Karpas-422 (cell line): ENCODE data around the gene MID2. TPM values are rescaled to one million over a fixed set of nuclear protein-coding genes. Genes with fewer than 3 reads are reported as not detected.
"Not testable (repeated sequence)": the region's sequence is repeated elsewhere in the genome, so short reads cannot be mapped to it uniquely, and the experiment has no call there.

ENCODE experiments used
- DNase-seq: peaks from one replicate; pipeline ENCODE4 v3.0.0-alpha.2; 2015
- H2AFZ ChIP-seq: fragments of 200-600 bp; sonication (generic); 2 replicates; pipeline ENCODE4 v1.6.1; 2014; ENCODE audit warnings: antibody characterized with exemption, low read length, mixed read lengths
- H3K27ac ChIP-seq: fragments of 200-600 bp; sonication (generic); 2 replicates; pipeline ENCODE4 v1.5.1; 2014; ENCODE audit warnings: mild to moderate bottlenecking, low read length, moderate library complexity
- H3K27me3 ChIP-seq: fragments of 200-600 bp; sonication (generic); 2 replicates; pipeline ENCODE4 v1.6.1; 2014; ENCODE audit warnings: low read length, mixed read lengths
- H3K36me3 ChIP-seq: fragments of 200-600 bp; sonication (generic); 2 replicates; pipeline ENCODE4 v1.6.1; 2014; ENCODE audit warnings: low read length, mixed read lengths; ENCODE audit not compliant: insufficient read depth
- H3K4me1 ChIP-seq: fragments of 200-600 bp; sonication (generic); 2 replicates; pipeline ENCODE4 v1.6.1; 2014; ENCODE audit warnings: mild to moderate bottlenecking, low read length, mixed read lengths
- H3K4me2 ChIP-seq: fragments of 200-600 bp; sonication (generic); 2 replicates; pipeline ENCODE4 v1.6.1; 2014; ENCODE audit warnings: low read length, low read depth, mild to moderate bottlenecking; ENCODE audit not compliant: poor library complexity, severe bottlenecking
- H3K4me3 ChIP-seq: fragments of 200-600 bp; sonication (generic); 2 replicates; pipeline ENCODE4 v1.5.1; 2014; ENCODE audit warnings: mild to moderate bottlenecking, antibody characterized with exemption, low read length, mixed read lengths
- H3K79me2 ChIP-seq: fragments of 200-600 bp; sonication (generic); 2 replicates; pipeline ENCODE4 v1.6.1; 2014; ENCODE audit warnings: mild to moderate bottlenecking, low read length, mixed read lengths
- H3K9ac ChIP-seq: fragments of 200-600 bp; sonication (generic); 2 replicates; pipeline ENCODE4 v1.6.0; 2014; ENCODE audit warnings: low read length
- H3K9me2 ChIP-seq: fragments of 200-600 bp; sonication (generic), shearing (Covaris generic); replicated peaks from 2 replicates; pipeline ENCODE4 v1.6.0; 2014; ENCODE audit warnings: mild to moderate bottlenecking, low read length, moderate library complexity; ENCODE audit not compliant: insufficient read depth
- H3K9me3 ChIP-seq: fragments of 300-700, 200-600 bp; sonication (generic); 2 replicates; pipeline ENCODE4 v1.6.1; 2014; ENCODE audit warnings: low read length, mixed read lengths
- H4K20me1 ChIP-seq: fragments of 200-600 bp; sonication (generic); 2 replicates; pipeline ENCODE4 v1.6.1; 2014; ENCODE audit warnings: mild to moderate bottlenecking, antibody characterized with exemption, low read length, low read depth; ENCODE audit not compliant: insufficient read depth
- total RNA-seq: library from RNA; depleted of rRNA; stranded (reverse); fragments of >200 nt; shearing (Covaris generic); gene quantifications from 2 replicates; pipeline ENCODE4 v1.2.3, GENCODE V29; 2014; ENCODE audit warnings: low replicate concordance

The MID2 gene
- total RNA-seq, 1 experiment from 2014 or later = 0.22 TPM

DNA sequence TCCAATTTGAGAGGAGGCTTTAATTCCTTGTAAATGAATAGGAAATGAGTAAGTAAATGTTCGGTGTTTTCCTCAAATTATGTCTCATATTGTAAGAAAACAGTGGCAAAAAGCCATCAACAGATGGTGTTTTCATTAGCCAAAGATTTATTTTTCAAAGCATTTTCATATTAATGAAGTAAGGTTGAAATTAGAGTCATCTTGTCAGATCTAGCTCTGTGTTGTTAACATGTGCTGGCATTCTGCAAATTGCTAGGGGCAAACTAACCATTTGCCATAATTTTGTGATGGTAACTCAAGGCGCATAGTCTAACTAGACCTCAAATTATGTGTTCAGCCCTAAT is 24.7 kb downstream of the MID2 start:
- H3K9me2 ChIP-seq = no peaks in the 10 kb centered on the region
- no peaks in the 10 kb centered on the region for H3K9me3 ChIP-seq
- H4K20me1 ChIP-seq = no peaks in the 10 kb centered on the region
- H3K79me2 ChIP-seq = no peaks in the 10 kb centered on the region
- no peak overlapping the region for H3K9ac ChIP-seq
- no peak overlapping the region for H3K4me3 ChIP-seq
- no peak overlapping the region for H3K27ac ChIP-seq
- H3K27me3 ChIP-seq = no peaks in the 10 kb centered on the region
- no peaks in the 10 kb centered on the region for H3K36me3 ChIP-seq
- no peaks in the 10 kb centered on the region for H3K4me1 ChIP-seq
- no peak overlapping the region for H3K4me2 ChIP-seq
- no peak for DNase-seq
- no peak overlapping the region for H2AFZ ChIP-seq

DNA sequence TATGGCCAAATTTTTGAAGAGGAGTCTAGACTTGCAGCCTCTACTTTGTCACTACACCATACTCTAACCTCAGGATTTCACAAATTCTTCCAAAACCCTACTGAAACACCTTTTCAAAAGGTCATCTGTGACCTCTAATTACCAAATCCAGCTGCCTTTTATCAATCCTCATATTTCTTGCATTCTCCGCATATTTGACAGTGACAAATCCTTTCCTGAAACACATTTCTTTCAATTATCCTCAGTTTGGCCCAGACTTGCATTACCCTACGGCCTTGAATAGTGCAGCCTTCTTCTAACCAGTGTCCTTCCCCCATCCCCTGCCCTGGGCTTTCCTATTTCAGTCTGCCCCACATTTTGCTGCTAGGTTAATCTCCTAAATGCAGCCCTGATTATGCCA is 25.5 kb downstream of the MID2 start:
- Histone ChIP-seq H3K4me1 (no peaks in the 10 kb centered on the region), H3K9me2 (no peaks in the 10 kb centered on the region), H3K36me3 (no peaks in the 10 kb centered on the region), H3K4me2 (no peak overlapping the region), H3K27ac (no peak overlapping the region), H3K4me3 (no peak overlapping the region), H2AFZ (no peak overlapping the region), H3K27me3 (no peaks in the 10 kb centered on the region), H3K9me3 (no peaks in the 10 kb centered on the region), H3K79me2 (no peaks in the 10 kb centered on the region), H3K9ac (no peak overlapping the region), H4K20me1 (no peaks in the 10 kb centered on the region)
- no peak for DNase-seq

DNA sequence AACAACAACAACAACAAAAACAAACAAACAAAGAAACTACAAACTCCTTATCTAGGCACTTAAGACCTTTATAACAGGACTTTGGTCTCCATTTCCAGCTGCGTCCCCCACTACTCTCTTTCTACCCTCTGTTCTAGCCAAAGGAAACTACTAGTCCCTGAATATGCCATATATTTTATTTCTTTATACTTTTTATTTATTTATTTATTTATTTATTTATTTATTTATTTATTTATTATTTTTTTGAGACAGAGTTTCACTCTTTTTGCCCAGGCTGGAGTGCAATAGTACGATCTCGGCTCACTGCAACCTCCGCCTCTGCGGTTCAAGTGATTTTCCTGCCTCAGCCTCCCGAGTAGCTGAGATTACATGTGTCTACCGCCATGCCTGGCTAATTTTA is 26.0 kb downstream of the MID2 start:
- not testable (repeated sequence) for H3K9me2 ChIP-seq, H3K9me3 ChIP-seq, H3K27ac ChIP-seq, H3K4me1 ChIP-seq, H3K27me3 ChIP-seq, H3K79me2 ChIP-seq, H3K36me3 ChIP-seq, H2AFZ ChIP-seq, H3K9ac ChIP-seq, DNase-seq, H3K4me3 ChIP-seq, H4K20me1 ChIP-seq, H3K4me2 ChIP-seq

DNA sequence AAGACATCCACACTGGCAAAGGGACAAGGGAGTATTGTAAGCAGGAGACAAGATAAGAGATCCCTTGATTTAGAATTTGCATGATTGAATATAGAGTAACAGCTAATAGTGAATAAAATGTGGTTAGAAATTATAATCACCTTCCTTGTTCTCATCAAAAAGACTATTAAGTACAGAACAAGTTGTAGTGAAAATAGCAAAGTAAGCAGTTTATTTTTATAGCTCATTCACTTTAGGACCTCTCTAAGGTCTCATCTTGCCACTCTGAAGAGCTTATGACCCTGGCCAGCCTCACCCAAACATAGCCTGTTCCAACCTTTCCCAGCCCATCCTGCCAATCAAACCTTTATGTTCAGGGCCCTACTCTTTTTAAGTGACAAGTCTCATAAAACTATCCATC is 30.6 kb downstream of the MID2 start:
- H3K9me2 ChIP-seq = no peaks in the 10 kb centered on the region
- H3K4me2 ChIP-seq = no peak overlapping the region
- H3K79me2 ChIP-seq = no peaks in the 10 kb centered on the region
- no peaks in the 10 kb centered on the region for H3K4me1 ChIP-seq
- no peaks in the 10 kb centered on the region for H4K20me1 ChIP-seq
- no peak overlapping the region for H3K27ac ChIP-seq
- H3K9me3 ChIP-seq = no peaks in the 10 kb centered on the region
- H3K27me3 ChIP-seq = no peaks in the 10 kb centered on the region
- no peak overlapping the region for H2AFZ ChIP-seq
- no peak for DNase-seq
- H3K36me3 ChIP-seq = no peaks in the 10 kb centered on the region
- H3K4me3 ChIP-seq = no peak overlapping the region
- H3K9ac ChIP-seq = no peak overlapping the region

DNA sequence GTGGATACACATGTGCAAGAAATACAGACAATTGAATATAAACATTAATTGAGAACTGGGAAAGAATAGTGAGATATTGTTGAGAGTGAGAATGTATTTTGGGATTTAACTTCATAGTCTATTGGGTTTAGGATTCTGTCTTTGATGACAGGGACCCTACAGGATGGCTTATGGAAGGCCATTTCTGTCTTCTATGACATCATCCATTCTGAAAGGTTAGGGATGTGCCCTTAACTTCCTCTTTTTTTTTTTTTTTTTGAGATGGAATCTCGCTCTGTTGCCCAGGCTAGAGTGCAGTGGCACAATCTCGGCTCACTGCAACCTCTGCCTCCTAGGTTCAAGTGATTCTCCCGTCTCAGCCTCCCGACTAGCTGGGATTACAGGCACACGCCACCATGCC is 31.4 kb downstream of the MID2 start:
- not testable (repeated sequence) for H3K9me3 ChIP-seq, H3K36me3 ChIP-seq, H3K4me2 ChIP-seq, H3K27me3 ChIP-seq, H3K27ac ChIP-seq, H3K9me2 ChIP-seq, H4K20me1 ChIP-seq, H3K4me3 ChIP-seq, H3K4me1 ChIP-seq, H3K79me2 ChIP-seq, DNase-seq, H3K9ac ChIP-seq, H2AFZ ChIP-seq

DNA sequence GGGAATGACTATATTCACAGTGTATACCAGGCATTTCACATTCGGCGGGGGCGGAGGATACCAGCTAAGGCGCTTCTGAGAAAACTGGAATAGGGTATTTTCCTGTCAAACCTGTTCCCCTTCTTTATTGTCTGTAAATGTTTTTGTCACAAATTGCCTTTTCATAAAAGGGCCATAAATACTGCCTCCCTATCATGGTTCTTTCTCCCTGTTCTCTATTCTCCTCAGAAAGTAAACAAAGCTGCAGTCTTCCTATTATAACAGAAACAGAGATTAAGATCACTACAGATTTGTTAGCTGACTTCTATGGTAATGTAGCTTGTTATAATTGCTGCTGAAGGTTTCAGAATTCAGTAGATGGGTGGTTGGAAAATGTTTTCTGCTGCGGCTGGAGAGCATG is 32.2 kb downstream of the MID2 start:
- no peak overlapping the region for H3K27ac ChIP-seq
- H3K9ac ChIP-seq = no peak overlapping the region
- DNase-seq = no peak
- no peaks in the 10 kb centered on the region for H4K20me1 ChIP-seq
- H3K27me3 ChIP-seq = no peaks in the 10 kb centered on the region
- no peaks in the 10 kb centered on the region for H3K4me1 ChIP-seq
- no peaks in the 10 kb centered on the region for H3K9me3 ChIP-seq
- H3K36me3 ChIP-seq = no peaks in the 10 kb centered on the region
- no peaks in the 10 kb centered on the region for H3K79me2 ChIP-seq
- H3K4me3 ChIP-seq = no peak overlapping the region
- no peaks in the 10 kb centered on the region for H3K9me2 ChIP-seq
- no peak overlapping the region for H2AFZ ChIP-seq
- H3K4me2 ChIP-seq = no peak overlapping the region

DNA sequence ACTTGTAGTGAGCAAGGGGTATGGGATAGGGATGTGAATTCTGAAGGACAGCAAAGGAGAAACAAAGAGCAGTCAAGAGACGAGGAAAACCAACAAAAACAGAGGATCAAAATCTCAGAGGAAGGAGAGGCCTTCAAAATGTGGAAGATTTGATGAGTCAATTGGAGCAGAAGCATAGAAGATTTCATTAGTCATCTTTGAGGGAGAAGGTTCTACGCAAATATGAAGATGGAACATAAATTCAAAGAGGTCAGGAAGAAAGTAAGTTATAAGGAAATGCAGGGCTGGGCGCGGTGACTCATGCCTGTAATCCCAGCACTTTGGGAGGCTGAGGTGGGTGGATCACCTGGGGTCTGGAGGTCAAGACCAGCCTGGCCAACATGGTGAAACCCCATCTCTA is 35.4 kb downstream of the MID2 start:
- H3K9me2 ChIP-seq = no peaks in the 10 kb centered on the region
- H2AFZ ChIP-seq = no peak overlapping the region
- DNase-seq = no peak
- 0 out of 2 replicates have a peak, but pooled peaks cover 3% of the 10 kb centered on the region for H3K27me3 ChIP-seq
- H3K27ac ChIP-seq = no peak overlapping the region
- no peak overlapping the region for H3K4me3 ChIP-seq
- no peaks in the 10 kb centered on the region for H3K4me1 ChIP-seq
- no peak overlapping the region for H3K9ac ChIP-seq
- H3K36me3 ChIP-seq = no peaks in the 10 kb centered on the region
- no peaks in the 10 kb centered on the region for H3K79me2 ChIP-seq
- no peaks in the 10 kb centered on the region for H3K9me3 ChIP-seq
- H4K20me1 ChIP-seq = no peaks in the 10 kb centered on the region
- H3K4me2 ChIP-seq = no peak overlapping the region

DNA sequence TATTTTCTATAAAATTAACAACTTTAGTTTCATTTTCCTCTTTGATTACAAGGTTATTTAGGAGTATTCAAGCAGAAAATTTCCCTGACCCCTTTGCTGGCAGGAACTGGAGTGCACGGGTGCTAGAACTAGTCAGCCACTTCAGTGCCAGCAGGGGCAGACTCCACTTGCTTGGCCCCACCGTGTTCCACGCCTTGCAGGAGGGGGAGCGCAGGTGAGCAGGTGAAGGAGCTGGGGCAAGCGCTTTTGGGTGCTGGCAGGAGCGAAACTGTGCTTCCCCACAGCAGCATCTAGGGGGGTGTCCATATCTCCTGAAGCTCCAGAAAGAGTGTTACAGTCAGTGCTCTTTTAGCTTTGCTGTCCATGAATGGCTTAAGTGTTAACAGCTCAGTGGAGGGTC is 45.5 kb downstream of the MID2 start:
- no peak overlapping the region for H3K4me2 ChIP-seq
- H3K27ac ChIP-seq = no peak overlapping the region
- H2AFZ ChIP-seq = no peak overlapping the region
- no peak for DNase-seq
- H3K9ac ChIP-seq = no peak overlapping the region
- no peak overlapping the region for H3K4me3 ChIP-seq
- H4K20me1 ChIP-seq = no peaks in the 10 kb centered on the region
- no peaks in the 10 kb centered on the region for H3K4me1 ChIP-seq
- H3K27me3 ChIP-seq = no peaks in the 10 kb centered on the region
- no peaks in the 10 kb centered on the region for H3K79me2 ChIP-seq
- no peaks in the 10 kb centered on the region for H3K36me3 ChIP-seq
- no peaks in the 10 kb centered on the region for H3K9me2 ChIP-seq
- H3K9me3 ChIP-seq = no peaks in the 10 kb centered on the region

DNA sequence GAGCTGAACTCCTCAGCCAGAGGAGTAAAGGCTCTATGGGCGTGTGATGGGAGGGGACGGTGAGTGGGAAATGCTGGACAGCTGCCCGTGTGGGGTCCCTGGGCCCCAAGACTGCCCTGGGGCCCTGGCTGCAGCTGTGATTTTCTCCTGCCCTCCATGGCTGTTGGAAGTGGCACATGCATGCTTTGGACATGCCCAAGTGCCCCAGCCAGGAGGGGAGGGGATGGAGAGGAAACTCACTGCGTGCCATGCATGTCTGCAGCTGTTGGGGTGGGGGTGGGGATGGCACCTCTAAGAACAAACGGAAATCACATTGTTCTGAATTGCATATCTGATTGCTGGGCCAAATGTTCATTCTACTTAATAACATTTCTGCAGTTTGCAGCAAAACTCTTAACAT is 52.4 kb downstream of the MID2 start:
- Histone ChIP-seq H3K27ac (no peak overlapping the region), H3K4me2 (no peak overlapping the region), H3K9me2 (no peaks in the 10 kb centered on the region), H4K20me1 (no peaks in the 10 kb centered on the region), H3K9ac (no peak overlapping the region), H3K4me3 (no peak overlapping the region), H3K36me3 (no peaks in the 10 kb centered on the region), H2AFZ (no peak overlapping the region), H3K79me2 (no peaks in the 10 kb centered on the region), H3K9me3 (no peaks in the 10 kb centered on the region), H3K27me3 (no peaks in the 10 kb centered on the region), H3K4me1 (peaks cover 2% of the 10 kb centered on the region; the same call in 1 of the 2 replicates)
- no peak for DNase-seq
